Loucy (cell line): ENCODE results near the gene RDH8.

ENCODE experiments used
- H2AFZ ChIP-seq: fragments of 200-600 bp; sonication (generic); 2 replicates; pipeline ENCODE4 v1.6.0; 2016; ENCODE audit warnings: antibody characterized with exemption, mild to moderate bottlenecking, low read length, moderate library complexity
- H3F3A ChIP-seq: fragments of 200-600 bp; 2 replicates; pipeline ENCODE4 v1.6.0; 2016; ENCODE audit warnings: antibody characterized with exemption, low read depth, mild to moderate bottlenecking
- H3K27me3 ChIP-seq: fragments of 200-600 bp; sonication (generic); 2 replicates; pipeline ENCODE4 v1.6.1; 2014; ENCODE audit warnings: low read length, mild to moderate bottlenecking; ENCODE audit not compliant: insufficient read depth, poor library complexity, severe bottlenecking
- H3K36me3 ChIP-seq: fragments of 200-600 bp; sonication (generic); 2 replicates; pipeline ENCODE4 v1.6.1; 2016; ENCODE audit warnings: low read length; ENCODE audit not compliant: insufficient read depth
- H3K4me1 ChIP-seq: fragments of 200-600 bp; sonication (generic); 2 replicates; pipeline ENCODE4 v1.5.1; 2014; ENCODE audit warnings: low read length, mild to moderate bottlenecking; ENCODE audit not compliant: insufficient read depth, poor library complexity, severe bottlenecking
- H3K4me2 ChIP-seq: fragments of 200-600 bp; sonication (generic); 2 replicates; pipeline ENCODE4 v1.6.0; 2014; ENCODE audit warnings: antibody characterized with exemption, low read length, low read depth, mild to moderate bottlenecking; ENCODE audit not compliant: poor library complexity, severe bottlenecking
- H3K4me3 ChIP-seq: fragments of 200-600 bp; sonication (generic); 2 replicates; pipeline ENCODE4 v1.5.1; 2014; ENCODE audit warnings: low read length, mild to moderate bottlenecking, mixed read lengths; ENCODE audit not compliant: poor library complexity, severe bottlenecking
- H3K79me2 ChIP-seq: fragments of 200-600 bp; sonication (generic); 2 replicates; pipeline ENCODE4 v1.6.1; 2014; ENCODE audit warnings: low read length; ENCODE audit not compliant: insufficient read depth
- H3K9ac ChIP-seq: fragments of 200-600 bp; sonication (generic); 2 replicates; pipeline ENCODE4 v1.6.0; 2014; ENCODE audit warnings: mild to moderate bottlenecking, low read depth, low read length, moderate library complexity; ENCODE audit not compliant: poor library complexity, severe bottlenecking
- H3K9me2 ChIP-seq: fragments of 200-600 bp; sonication (generic); replicated peaks from 2 replicates; pipeline ENCODE4 v1.6.1; 2016; ENCODE audit warnings: low read depth, low read length, mixed read lengths
- H3K9me3 ChIP-seq: fragments of 200-600 bp; sonication (generic); 2 replicates; pipeline ENCODE4 v1.6.1; 2014; ENCODE audit warnings: mild to moderate bottlenecking, antibody characterized with exemption, low read length, low read depth; ENCODE audit not compliant: insufficient read depth
- H4K20me1 ChIP-seq: fragments of 200-600 bp; sonication (generic); 2 replicates; pipeline ENCODE4 v1.6.0; 2014; ENCODE audit warnings: antibody characterized with exemption, low read length, mild to moderate bottlenecking; ENCODE audit not compliant: insufficient read depth, poor library complexity, severe bottlenecking
- EZH2phosphoT487 ChIP-seq: fragments of 200-600 bp; IDR thresholded peaks from 2 replicates; pipeline ENCODE4 v1.6.1; 2018; ENCODE audit warnings: antibody characterized with exemption, mild to moderate bottlenecking, moderate library complexity, borderline replicate concordance
- TF ChIP-seq, protein P1 (sequence below): fragments of 200-600 bp; sonication (generic); conservative IDR thresholded peaks from 2 replicates; pipeline ENCODE4 v1.5.1; 2014; ENCODE audit warnings: mild to moderate bottlenecking, antibody characterized with exemption, low read length

RDH8 gene

GRCh38 chr19:9981406-9982260, 31.6 kb upstream of the RDH8 start:
- no peaks in the 10 kb centered on the region for H3K36me3 ChIP-seq
- no peak for TF ChIP-seq EZH2phosphoT487
- TF ChIP-seq, protein P1, sequence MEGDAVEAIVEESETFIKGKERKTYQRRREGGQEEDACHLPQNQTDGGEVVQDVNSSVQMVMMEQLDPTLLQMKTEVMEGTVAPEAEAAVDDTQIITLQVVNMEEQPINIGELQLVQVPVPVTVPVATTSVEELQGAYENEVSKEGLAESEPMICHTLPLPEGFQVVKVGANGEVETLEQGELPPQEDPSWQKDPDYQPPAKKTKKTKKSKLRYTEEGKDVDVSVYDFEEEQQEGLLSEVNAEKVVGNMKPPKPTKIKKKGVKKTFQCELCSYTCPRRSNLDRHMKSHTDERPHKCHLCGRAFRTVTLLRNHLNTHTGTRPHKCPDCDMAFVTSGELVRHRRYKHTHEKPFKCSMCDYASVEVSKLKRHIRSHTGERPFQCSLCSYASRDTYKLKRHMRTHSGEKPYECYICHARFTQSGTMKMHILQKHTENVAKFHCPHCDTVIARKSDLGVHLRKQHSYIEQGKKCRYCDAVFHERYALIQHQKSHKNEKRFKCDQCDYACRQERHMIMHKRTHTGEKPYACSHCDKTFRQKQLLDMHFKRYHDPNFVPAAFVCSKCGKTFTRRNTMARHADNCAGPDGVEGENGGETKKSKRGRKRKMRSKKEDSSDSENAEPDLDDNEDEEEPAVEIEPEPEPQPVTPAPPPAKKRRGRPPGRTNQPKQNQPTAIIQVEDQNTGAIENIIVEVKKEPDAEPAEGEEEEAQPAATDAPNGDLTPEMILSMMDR, result no peak
- no peaks in the 10 kb centered on the region for H4K20me1 ChIP-seq
- H2AFZ ChIP-seq, result no peak overlapping the region
- no peaks in the 10 kb centered on the region for H3K9me2 ChIP-seq
- H3K79me2 ChIP-seq, result no peaks in the 10 kb centered on the region
- no peaks in the 10 kb centered on the region for H3K4me1 ChIP-seq
- H3K9ac ChIP-seq, result no peak overlapping the region
- H3F3A ChIP-seq, result no peaks in the 10 kb centered on the region
- H3K27me3 ChIP-seq, result no peaks in the 10 kb centered on the region
- 0 out of 2 replicates have a peak, but pooled peaks cover 4% of the 10 kb centered on the region for H3K9me3 ChIP-seq
- no peak overlapping the region for H3K4me2 ChIP-seq
- H3K4me3 ChIP-seq, result no peak overlapping the region

- no peak for TF ChIP-seq EZH2phosphoT487
- TF ChIP-seq, protein P1, result no peak
- Histone ChIP-seq H3K4me2 (no peak overlapping the region), H3K4me3 (no peak overlapping the region), H2AFZ (no peak overlapping the region), H3F3A (no peaks in the 10 kb centered on the region), H3K36me3 (no peaks in the 10 kb centered on the region), H3K9me3 (no peaks in the 10 kb centered on the region), H3K9ac (no peak overlapping the region), H3K9me2 (no peaks in the 10 kb centered on the region), H3K4me1 (no peaks in the 10 kb centered on the region), H4K20me1 (no peaks in the 10 kb centered on the region), H3K27me3 (no peaks in the 10 kb centered on the region), H3K79me2 (no peaks in the 10 kb centered on the region)
Measured at GRCh38 chr19:9986787-9987281, 26.4 kb upstream of the RDH8 start.

- Histone ChIP-seq H3K9ac (no peak overlapping the region), H3K9me2 (no peaks in the 10 kb centered on the region), H4K20me1 (no peaks in the 10 kb centered on the region), H3K4me3 (no peak overlapping the region), H3K27me3 (no peaks in the 10 kb centered on the region), H2AFZ (no peak overlapping the region), H3K79me2 (no peaks in the 10 kb centered on the region), H3K4me1 (no peaks in the 10 kb centered on the region), H3K36me3 (no peaks in the 10 kb centered on the region), H3F3A (no peaks in the 10 kb centered on the region), H3K4me2 (no peak overlapping the region), H3K9me3 (no peaks in the 10 kb centered on the region)
- TF ChIP-seq EZH2phosphoT487, result no peak
- TF ChIP-seq, protein P1, result no peak
Measured at GRCh38 chr19:9989504-9989903, 23.8 kb upstream of the RDH8 start.
